ENCODE data around the gene SYT14.

DNA sequence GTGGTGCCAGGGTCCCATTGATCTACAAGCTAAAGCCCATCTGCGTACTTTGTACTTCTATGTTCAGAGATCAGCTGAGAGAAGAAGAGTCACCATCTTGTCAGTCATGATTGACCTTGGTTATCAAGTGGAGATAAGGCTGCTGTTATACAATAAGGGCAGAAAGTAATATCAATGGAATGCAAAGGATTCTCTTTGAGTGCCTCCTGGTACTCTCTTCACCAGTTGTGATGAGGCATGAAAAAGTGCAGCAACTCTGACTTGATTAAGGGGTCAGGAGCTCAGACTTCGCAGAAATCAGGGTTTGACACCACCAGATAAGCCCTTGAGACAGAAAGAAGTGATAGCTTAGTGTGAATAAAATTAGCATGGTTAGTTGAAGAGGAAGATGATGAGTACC lies 25.7 kb upstream of the SYT14 start:
- TF ChIP-seq CTCF (IDR thresholded peaks at IDR 0.05; ENCODE audit: insufficient read depth, low read length, poor library complexity, severe bottlenecking) (no peak), EZH2phosphoT487 (conservative IDR thresholded peaks at IDR 0.05; ENCODE audit: low read length) (no peak)
